HG02588 (cell line): ENCODE data around the gene DDX41.

Experiments used
- ATAC-seq: cut with Tn5 transposase; IDR thresholded peaks from one replicate; pipeline ENCODE4 v1.9.1; 2021; ENCODE audit warnings: mild to moderate bottlenecking, moderate library complexity; ENCODE audit not compliant: unreplicated experiment

DDX41 gene

GRCh38 chr5:177471610-177472356, 45.0 kb downstream of the DDX41 start:
- ATAC-seq, result no peak

- ATAC-seq, result no peak
Measured at GRCh38 chr5:177470759-177471536, 45.8 kb downstream of the DDX41 start.

GRCh38 chr5:177469750-177470525, 46.8 kb downstream of the DDX41 start:
- no peak for ATAC-seq

GRCh38 chr5:177468685-177469628, 47.8 kb downstream of the DDX41 start:
- no peak for ATAC-seq

DNA sequence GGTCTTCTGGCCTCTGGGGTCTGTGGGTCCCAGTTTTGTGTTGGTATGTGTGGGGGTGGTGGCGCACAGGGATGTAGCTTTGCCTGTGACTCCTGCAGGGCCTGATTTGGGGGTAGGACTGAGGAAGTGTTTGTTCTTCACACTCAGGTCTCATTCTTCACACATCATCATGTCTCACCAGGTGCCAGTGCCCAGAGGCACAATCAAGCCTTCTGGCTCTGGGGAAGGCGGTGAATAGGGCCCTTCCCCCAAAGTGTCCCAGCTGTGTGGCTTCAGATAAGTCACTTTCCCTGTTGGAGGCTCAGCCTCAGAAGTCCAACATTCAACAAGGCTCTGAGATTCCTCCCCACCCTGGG, 48.5 kb downstream of the DDX41 start:
- ATAC-seq, result no peak

DNA sequence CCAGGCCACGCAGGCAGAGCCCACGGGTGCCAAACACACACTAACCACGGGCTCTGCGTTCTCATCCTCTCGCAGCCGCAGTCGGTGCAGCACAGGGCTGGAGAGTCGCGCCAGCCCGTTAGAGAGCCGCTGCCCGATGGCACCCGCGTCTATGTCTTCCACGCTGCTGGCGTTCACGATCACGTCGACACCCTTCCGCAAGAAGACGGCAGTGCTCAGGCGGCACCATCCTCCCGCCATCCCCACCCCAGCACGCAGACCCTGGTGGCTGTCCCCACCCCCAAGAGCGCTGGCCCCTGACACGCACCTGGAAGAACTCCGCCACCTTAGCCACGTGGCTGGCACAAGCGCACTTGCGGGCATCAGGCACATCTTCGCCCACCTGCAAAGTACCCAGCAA, 49.3 kb downstream of the DDX41 start:
- no peak for ATAC-seq

- no peak for ATAC-seq
Measured at GRCh38 chr5:177466861-177467260, 49.9 kb downstream of the DDX41 start.

- no peak for ATAC-seq
Measured at GRCh38 chr5:177465044-177465443, 51.7 kb downstream of the DDX41 start.

DNA sequence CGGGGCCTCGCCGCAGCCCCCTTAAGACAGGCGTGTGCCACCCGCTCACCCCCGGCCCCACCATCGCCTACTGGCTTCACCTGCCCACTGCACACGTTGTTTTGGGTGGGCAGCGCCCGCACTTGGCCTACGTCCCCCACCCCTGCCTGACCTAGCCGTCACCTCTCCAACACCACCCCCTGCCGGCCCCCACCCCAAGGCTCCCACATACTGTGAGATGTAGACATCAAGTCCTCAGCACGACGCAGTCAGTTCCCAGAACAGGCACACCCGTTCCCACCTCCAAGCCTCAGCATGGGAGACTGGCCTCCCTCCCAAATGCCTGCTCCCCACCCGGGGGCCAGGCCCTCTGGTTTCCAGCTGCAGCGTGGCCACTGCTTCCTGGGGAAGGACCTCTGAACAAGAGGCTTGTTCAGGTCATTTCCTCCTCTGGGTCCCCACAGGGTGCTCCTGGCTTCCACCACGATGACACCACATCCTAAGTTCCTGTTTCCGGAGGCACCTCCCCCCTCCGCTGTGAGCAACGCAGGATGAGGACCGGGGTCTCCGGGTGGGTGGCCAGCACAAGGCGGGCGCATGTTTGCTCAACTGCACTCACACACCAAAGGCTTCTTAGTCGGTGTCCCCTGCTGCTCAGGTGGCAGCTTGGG, 54.6 kb downstream of the DDX41 start:
- ATAC-seq, result no peak
